Endothelial cell of umbilical vein (primary cell): ENCODE results near the gene C14orf93. TPM values are rescaled to one million over a fixed set of nuclear protein-coding genes. Genes with fewer than 3 reads are reported as not detected.

Experiments used
- BruUV-seq: library from RNA; stranded (reverse); fragments of 400-500 nt; replicated peaks from 2 replicates; lab custom pipeline; 2021; lab: Mats Ljungman, UMichigan
- CTCF ChIA-PET: fragments of 300-600, 350-600 bp; sonication (Branson Sonifier 250); formaldehyde crosslinking; loops from one replicate; lab custom pipeline; 2021; ENCODE audit warnings: antibody characterized with exemption, inconsistent platforms; lab: Charles Lee
- POLR2A ChIA-PET: fragments of 300-600, 350-600 bp; sonication (Branson Sonifier 250); formaldehyde crosslinking; loops from one replicate; lab custom pipeline; 2021; ENCODE audit warnings: antibody characterized with exemption, inconsistent platforms; lab: Charles Lee
- DNase-seq: peaks from one replicate; pipeline ENCODE4 v3.0.0-alpha.2; 2011; ENCODE audit warnings: low read depth, low spot score
- FAIRE-seq: peaks from 2 replicates; lab custom pipeline; 2011; peaks lifted over from hg19 to GRCh38; lab: Jason Lieb, UNC
- H2AFZ ChIP-seq: 2 replicates; pipeline ENCODE4 v1.6.0; 2012; ENCODE audit warnings: low read depth, low read length, control low read depth, inconsistent platforms
- H3K27ac ChIP-seq: 2 replicates; pipeline ENCODE4 v1.5.1; 2011; ENCODE audit warnings: low read depth, mild to moderate bottlenecking, control low read depth, low read length, moderate library complexity; ENCODE audit not compliant: insufficient read depth
- H3K27me3 ChIP-seq, 2 experiments: 2 replicates each; pipeline versions ENCODE4 v1.6.0 to v1.6.1; 2011; ENCODE audit warnings: low read length in 2 of 2, mixed read lengths in 1 of 2; ENCODE audit not compliant: control insufficient read depth in 2 of 2, insufficient read depth in 2 of 2
- H3K36me3 ChIP-seq, 2 experiments: 2 replicates in 1 of 2; 3 replicates in 1 of 2; pipeline ENCODE4 v1.5.1; 2011; ENCODE audit warnings: low read length in 2 of 2, mild to moderate bottlenecking in 1 of 2, moderate library complexity in 1 of 2; ENCODE audit not compliant: control insufficient read depth in 2 of 2, insufficient read depth in 2 of 2; ENCODE audit errors: extremely low read depth in 1 of 2
- H3K4me1 ChIP-seq: 3 replicates; pipeline ENCODE4 v1.5.1; 2011; ENCODE audit warnings: mild to moderate bottlenecking, low read length; ENCODE audit not compliant: control insufficient read depth, insufficient read depth; ENCODE audit errors: extremely low read depth
- H3K4me2 ChIP-seq: 2 replicates; pipeline ENCODE4 v1.6.1; 2011; ENCODE audit warnings: low read length, control low read depth, mixed read lengths; ENCODE audit not compliant: insufficient read depth
- H3K4me3 ChIP-seq, 3 experiments: fragments of 200-600 bp in 1 of 3; sonication (generic), shearing (Covaris generic) in 1 of 3; replicated peaks in 1 of 3; 2 replicates each; pipeline ENCODE4 v1.5.1; 2011 to 2016; ENCODE audit warnings: control low read depth in 3 of 3, low read length in 3 of 3, mild to moderate bottlenecking in 2 of 3, inconsistent platforms in 1 of 3, low read depth in 1 of 3, moderate library complexity in 1 of 3; ENCODE audit not compliant: insufficient read depth in 1 of 3
- H3K79me2 ChIP-seq: 2 replicates; pipeline ENCODE4 v1.6.0; 2012; ENCODE audit warnings: low read length, inconsistent platforms; ENCODE audit not compliant: control insufficient read depth, insufficient read depth
- H3K9ac ChIP-seq: replicated peaks from 2 replicates; pipeline ENCODE3; 2011; ENCODE audit warnings: low read length, control low read depth; ENCODE audit not compliant: insufficient read depth; ENCODE audit errors: extremely low read depth
- H3K9me1 ChIP-seq: replicated peaks from 3 replicates; pipeline ENCODE4 v1.6.0; 2011; ENCODE audit warnings: mild to moderate bottlenecking, low read length; ENCODE audit not compliant: control insufficient read depth, insufficient read depth; ENCODE audit errors: extremely low read depth
- H3K9me3 ChIP-seq: replicated peaks from 2 replicates; pipeline ENCODE4 v1.5.1; 2012; ENCODE audit warnings: low read length, inconsistent platforms; ENCODE audit not compliant: control insufficient read depth, insufficient read depth
- H4K20me1 ChIP-seq: replicated peaks from 2 replicates; pipeline ENCODE3; 2011; ENCODE audit warnings: mild to moderate bottlenecking, low read length; ENCODE audit not compliant: control insufficient read depth, insufficient read depth; ENCODE audit errors: extremely low read depth
- EZH2 ChIP-seq: IDR thresholded peaks from 2 replicates; pipeline ENCODE4 v1.6.1; 2012; ENCODE audit warnings: borderline replicate concordance, low read depth, mild to moderate bottlenecking, moderate library complexity, low read length, inconsistent platforms; ENCODE audit not compliant: severe bottlenecking
- FOS ChIP-seq: IDR thresholded peaks from 2 replicates; pipeline ENCODE4 v1.6.1; 2011; ENCODE audit warnings: mild to moderate bottlenecking, low read length, moderate library complexity, borderline replicate concordance; ENCODE audit not compliant: insufficient read depth
- GATA2 ChIP-seq: IDR thresholded peaks from 2 replicates; pipeline ENCODE4 v1.7.0; 2011; ENCODE audit warnings: low read depth, mild to moderate bottlenecking, moderate library complexity, mixed read lengths, low read length; ENCODE audit not compliant: insufficient read length, insufficient read depth
- JUN ChIP-seq: IDR thresholded peaks from 2 replicates; pipeline ENCODE4 v1.6.1; 2011; ENCODE audit warnings: borderline replicate concordance, low read depth; ENCODE audit not compliant: insufficient read length, insufficient read depth
- MYC ChIP-seq: IDR thresholded peaks from one replicate; pipeline ENCODE4 v1.6.1; 2011; ENCODE audit warnings: mild to moderate bottlenecking, low read depth, low read length
- POLR2A ChIP-seq: IDR thresholded peaks from 2 replicates; pipeline ENCODE4 v1.6.1; 2012; ENCODE audit warnings: low read depth, mild to moderate bottlenecking, control low read depth, low read length
- POLR2AphosphoS5 ChIP-seq: IDR thresholded peaks from 2 replicates; pipeline ENCODE4 v1.6.1; 2012; ENCODE audit warnings: low read depth, mild to moderate bottlenecking, control low read depth, low read length, moderate library complexity; ENCODE audit not compliant: insufficient read depth
- dilution Hi-C: fragments of 300-500 bp; cut with MboI; formaldehyde crosslinking; loops from one replicate; pipeline ENCODE4 v1.15.0; 2019; ENCODE audit warnings: low sequenced_read_pairs; ENCODE audit not compliant: extremely low pct_ligation_motif_present
- intact Hi-C: fragments of 100-400 bp; cut with micrococcal nuclease; formaldehyde crosslinking; loops from one replicate; pipeline ENCODE4 v1.10.0; 2022
- polyA plus RNA-seq, 4 experiments: library from polyadenylated mRNA; depleted of rRNA in 3 of 4; stranded (reverse) in 3 of 4; unstranded in 1 of 4; fragments of >200 nt; gene quantifications; 2 replicates each; pipeline versions ENCODE4 v1.2.1 to v1.2.3, GENCODE V29; 2011 to 2012; ENCODE audit warnings: missing spikeins in 1 of 4
- total RNA-seq: library from RNA; stranded (reverse); gene quantifications from 2 replicates; pipeline ENCODE4 v1.2.3, GENCODE V29; 2021
- TF ChIP-seq, protein P1 (sequence below), 2 donors: IDR thresholded peaks; 1 replicate in 1 of 2; 2 replicates in 1 of 2; pipeline ENCODE4 v1.5.1; 2011; ENCODE audit warnings: low read length in 2 of 2, mild to moderate bottlenecking in 2 of 2, moderate library complexity in 2 of 2, control low read depth in 1 of 2, inconsistent platforms in 1 of 2, low read depth in 1 of 2; ENCODE audit not compliant: insufficient read depth in 1 of 2; ENCODE audit errors: extremely low read depth in 1 of 2
- TF ChIP-seq, protein P2 (sequence below): IDR thresholded peaks from 2 replicates; pipeline ENCODE4 v1.6.1; 2011; ENCODE audit not compliant: insufficient read depth, insufficient read length

C14orf93 gene
- total and polyA plus RNA-seq, 2 donors (not counting 3 experiments of a cell fraction or from before 2014, with no cell fraction given), result 7.1 to 9.2 TPM

DNA sequence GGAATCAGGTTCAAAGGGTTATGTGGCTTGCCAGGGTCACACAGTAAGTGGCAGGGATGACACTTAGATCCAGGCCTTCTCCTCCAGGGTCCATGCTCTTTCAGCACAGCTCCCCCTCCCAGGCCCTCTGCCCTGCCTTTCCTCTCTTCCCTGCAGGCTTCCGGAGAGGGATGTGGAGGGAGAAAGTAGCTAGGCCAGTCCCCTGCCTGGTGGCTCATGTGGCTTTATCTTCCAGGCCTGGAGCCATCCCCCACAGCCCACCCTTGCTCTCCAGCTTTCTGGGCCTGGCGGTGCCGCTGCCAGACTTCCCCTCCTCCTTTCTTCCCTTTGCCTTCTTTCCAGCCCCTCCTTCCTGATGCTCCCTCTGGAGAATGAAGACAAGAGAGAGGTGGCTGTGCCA, 33.8 kb upstream of the C14orf93 start:
- H4K20me1 ChIP-seq, result no peaks in the 10 kb centered on the region
- peaks cover 41% of the 10 kb centered on the region for H3K4me1 ChIP-seq
- H3K9ac ChIP-seq, result no peak overlapping the region
- no peaks in the 10 kb centered on the region for H3K9me3 ChIP-seq
- H3K4me3 ChIP-seq, result no peak overlapping the region
- no peaks in the 10 kb centered on the region for H3K9me1 ChIP-seq
- H3K4me2 ChIP-seq, result no peak overlapping the region
- POLR2A ChIA-PET, result no interaction called here
- intact Hi-C loops, result no loop called here
- H3K36me3 ChIP-seq, result no peaks in the 10 kb centered on the region
- dilution Hi-C loops, result no loop called here
- no peak for TF ChIP-seq POLR2A
- TF ChIP-seq GATA2, result no peak
- TF ChIP-seq JUN, result no peak
- no peak for TF ChIP-seq FOS
- TF ChIP-seq MYC, result no peak
- TF ChIP-seq, protein P1, sequence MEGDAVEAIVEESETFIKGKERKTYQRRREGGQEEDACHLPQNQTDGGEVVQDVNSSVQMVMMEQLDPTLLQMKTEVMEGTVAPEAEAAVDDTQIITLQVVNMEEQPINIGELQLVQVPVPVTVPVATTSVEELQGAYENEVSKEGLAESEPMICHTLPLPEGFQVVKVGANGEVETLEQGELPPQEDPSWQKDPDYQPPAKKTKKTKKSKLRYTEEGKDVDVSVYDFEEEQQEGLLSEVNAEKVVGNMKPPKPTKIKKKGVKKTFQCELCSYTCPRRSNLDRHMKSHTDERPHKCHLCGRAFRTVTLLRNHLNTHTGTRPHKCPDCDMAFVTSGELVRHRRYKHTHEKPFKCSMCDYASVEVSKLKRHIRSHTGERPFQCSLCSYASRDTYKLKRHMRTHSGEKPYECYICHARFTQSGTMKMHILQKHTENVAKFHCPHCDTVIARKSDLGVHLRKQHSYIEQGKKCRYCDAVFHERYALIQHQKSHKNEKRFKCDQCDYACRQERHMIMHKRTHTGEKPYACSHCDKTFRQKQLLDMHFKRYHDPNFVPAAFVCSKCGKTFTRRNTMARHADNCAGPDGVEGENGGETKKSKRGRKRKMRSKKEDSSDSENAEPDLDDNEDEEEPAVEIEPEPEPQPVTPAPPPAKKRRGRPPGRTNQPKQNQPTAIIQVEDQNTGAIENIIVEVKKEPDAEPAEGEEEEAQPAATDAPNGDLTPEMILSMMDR (IDR thresholded peaks at IDR 0.05; ENCODE audit: extremely low read depth in 1 of 2, insufficient read depth in 1 of 2, low read depth in 1 of 2, low read length in 2 of 2), result no peak
- TF ChIP-seq, protein P2, sequence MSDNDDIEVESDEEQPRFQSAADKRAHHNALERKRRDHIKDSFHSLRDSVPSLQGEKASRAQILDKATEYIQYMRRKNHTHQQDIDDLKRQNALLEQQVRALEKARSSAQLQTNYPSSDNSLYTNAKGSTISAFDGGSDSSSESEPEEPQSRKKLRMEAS, result no peak
- TF ChIP-seq POLR2AphosphoS5, result no peak
- TF ChIP-seq EZH2, result no peak
- no TSS peak for BruUV-seq
- no peak overlapping the region for H3K27ac ChIP-seq
- DNase-seq (no peak), FAIRE-seq (no peak)
- H3K27me3 ChIP-seq, result no peaks in the 10 kb centered on the region
- peak overlapping the region; percentile 34 for H2AFZ ChIP-seq
- CTCF ChIA-PET, result interaction anchor here (1.0 to 1.5 kb wide), 3 partner anchors 14 to 57 kb away, joined by 3 to 4 read pairs (median 4); no protein-coding TSS in a partner anchor
- no peaks in the 10 kb centered on the region for H3K79me2 ChIP-seq
